ENCODE measurements around the gene CAMTA1. TPM values are rescaled to one million over a fixed set of nuclear protein-coding genes. Genes with fewer than 3 reads are reported as not detected.

The CAMTA1 gene
- total RNA-seq, 1 experiment from 2014 or later = 60.0 TPM

GRCh38 chr1:6991266-6991665 is 206.0 kb downstream of the CAMTA1 start:
- Histone ChIP-seq H3K4me1 (no peaks in the 10 kb centered on the region), H3K4me3 (ENCODE audit: low read depth, low read length) (no peak overlapping the region), H3K9me3 (no peaks in the 10 kb centered on the region), H3K27me3 (replicated peaks; ENCODE audit: control insufficient read depth, insufficient read depth, low read length) (no peaks in the 10 kb centered on the region), H3K36me3 (ENCODE audit: control insufficient read depth, insufficient read depth, low read length) (no peaks in the 10 kb centered on the region)
- no TSS peak for BruUV-seq (replicated peaks)
- POLR2A ChIA-PET = no interaction called here
- CTCF ChIA-PET = no interaction called here
- intact Hi-C loops (cut with micrococcal nuclease; ENCODE audit: unreplicated experiment) = no loop called here
- Mint-ChIP-seq H3K36me3 (ENCODE audit: insufficient read depth, unreplicated experiment) (no peaks in the 10 kb centered on the region), H3K27me3 (ENCODE audit: insufficient read depth, unreplicated experiment) (peaks cover 24% of the 10 kb centered on the region), H3K27ac (ENCODE audit: unreplicated experiment) (no peak overlapping the region), H3K9me3 (ENCODE audit: unreplicated experiment) (no peaks in the 10 kb centered on the region), H3K4me1 (ENCODE audit: low read depth, unreplicated experiment) (no peaks in the 10 kb centered on the region), H3K4me3 (ENCODE audit: unreplicated experiment) (no peak overlapping the region)
- DNase-seq = no peak
- TF ChIP-seq CTCF (IDR thresholded peaks at IDR 0.05; ENCODE audit: insufficient read depth in 1 of 2, low read depth in 1 of 2, low read length in 1 of 2, severe bottlenecking in 1 of 2, unreplicated experiment in 1 of 2) = no peak

- intact Hi-C loops (cut with micrococcal nuclease; ENCODE audit: unreplicated experiment) = no loop called here
- POLR2A ChIA-PET = no interaction called here
- CTCF ChIA-PET = no interaction called here
- Mint-ChIP-seq H3K4me3 (ENCODE audit: unreplicated experiment) (no peak overlapping the region), H3K36me3 (ENCODE audit: insufficient read depth, unreplicated experiment) (no peaks in the 10 kb centered on the region), H3K4me1 (ENCODE audit: low read depth, unreplicated experiment) (no peaks in the 10 kb centered on the region), H3K27ac (ENCODE audit: unreplicated experiment) (no peak overlapping the region), H3K9me3 (ENCODE audit: unreplicated experiment) (no peaks in the 10 kb centered on the region), H3K27me3 (ENCODE audit: insufficient read depth, unreplicated experiment) (peaks cover 27% of the 10 kb centered on the region)
- no peak for DNase-seq
- BruUV-seq (replicated peaks) = no TSS peak
- Histone ChIP-seq H3K9me3 (no peaks in the 10 kb centered on the region), H3K4me1 (no peaks in the 10 kb centered on the region), H3K36me3 (ENCODE audit: control insufficient read depth, insufficient read depth, low read length) (no peaks in the 10 kb centered on the region), H3K4me3 (ENCODE audit: low read depth, low read length) (no peak overlapping the region), H3K27me3 (replicated peaks; ENCODE audit: control insufficient read depth, insufficient read depth, low read length) (no peaks in the 10 kb centered on the region)
- no peak for TF ChIP-seq CTCF (IDR thresholded peaks at IDR 0.05; ENCODE audit: insufficient read depth in 1 of 2, low read depth in 1 of 2, low read length in 1 of 2, severe bottlenecking in 1 of 2, unreplicated experiment in 1 of 2)
These were observed 210.5 kb downstream of the CAMTA1 start for GRCh38 chr1:6995789-6996188.

- no peaks in the 10 kb centered on the region for H3K36me3 Mint-ChIP-seq (ENCODE audit: insufficient read depth, unreplicated experiment)
- no peaks in the 10 kb centered on the region for H3K36me3 ChIP-seq (ENCODE audit: control insufficient read depth, insufficient read depth, low read length)
- H3K4me1 ChIP-seq = no peaks in the 10 kb centered on the region
- intact Hi-C loops (cut with micrococcal nuclease; ENCODE audit: unreplicated experiment) = no loop called here
- ChIA-PET POLR2A (no interaction called here), CTCF (no interaction called here)
- no peak for DNase-seq
- no peaks in the 10 kb centered on the region for H3K9me3 Mint-ChIP-seq (ENCODE audit: unreplicated experiment)
- no peaks in the 10 kb centered on the region for H3K9me3 ChIP-seq
- TF ChIP-seq CTCF (IDR thresholded peaks at IDR 0.05; ENCODE audit: insufficient read depth in 1 of 2, low read depth in 1 of 2, low read length in 1 of 2, severe bottlenecking in 1 of 2, unreplicated experiment in 1 of 2) = no peak
- BruUV-seq (replicated peaks) = no TSS peak
- no peak overlapping the region for H3K27ac Mint-ChIP-seq (ENCODE audit: unreplicated experiment)
- H3K4me1 Mint-ChIP-seq (ENCODE audit: low read depth, unreplicated experiment) = no peaks in the 10 kb centered on the region
- peaks cover 26% of the 10 kb centered on the region for H3K27me3 Mint-ChIP-seq (ENCODE audit: insufficient read depth, unreplicated experiment)
- no peak overlapping the region for H3K4me3 ChIP-seq (ENCODE audit: low read depth, low read length)
- no peak overlapping the region for H3K4me3 Mint-ChIP-seq (ENCODE audit: unreplicated experiment)
- no peaks in the 10 kb centered on the region for H3K27me3 ChIP-seq (replicated peaks; ENCODE audit: control insufficient read depth, insufficient read depth, low read length)
These were observed 211.1 kb downstream of the CAMTA1 start for GRCh38 chr1:6996371-6996770.
